H1 (cell line): ENCODE results near the gene ZNF100. TPM values are rescaled to one million over a fixed set of nuclear protein-coding genes. Genes with fewer than 3 reads are reported as not detected.
"Not testable (repeated sequence)": the region's sequence is repeated elsewhere in the genome, so short reads cannot be mapped to it uniquely, and the experiment has no call there.

Experiments used
- CTCF ChIA-PET: fragments of 300-600 bp; sonication (Branson Sonifier 250); formaldehyde crosslinking; loops from one replicate; lab custom pipeline; 2021; ENCODE audit not compliant: partially characterized antibody; lab: Charles Lee
- POLR2A ChIA-PET: fragments of 300-600 bp; sonication (Branson Sonifier 250); formaldehyde crosslinking; loops from one replicate; lab custom pipeline; 2021; ENCODE audit warnings: inconsistent platforms; ENCODE audit not compliant: partially characterized antibody; lab: Charles Lee
- DNase-seq, 2 experiments: peaks; one replicate each; pipeline versions ENCODE4 v3.0.0 to v3.0.0-alpha.2; 2010 to 2022; ENCODE audit warnings: low spot score in 2 of 2, low read depth in 1 of 2, mixed read lengths in 1 of 2
- FAIRE-seq: peaks from 2 replicates; lab custom pipeline; 2011; peaks lifted over from hg19 to GRCh38; lab: Jason Lieb, UNC
- H2AFZ ChIP-seq: 2 replicates; pipeline ENCODE4 v1.8.1; 2012; ENCODE audit warnings: low read length, inconsistent platforms
- H2AK5ac ChIP-seq: 2 replicates; pipeline ENCODE4 v1.6.1; 2013; ENCODE audit warnings: low read depth, low read length
- H2BK120ac ChIP-seq: replicated peaks from 2 replicates; pipeline ENCODE3; 2013; ENCODE audit warnings: low read depth, low read length, inconsistent platforms
- H2BK12ac ChIP-seq: 2 replicates; pipeline ENCODE4 v1.6.1; 2013; ENCODE audit warnings: low read depth, low read length
- H2BK15ac ChIP-seq: 2 replicates; pipeline ENCODE4 v1.6.1; 2013; ENCODE audit warnings: low read length
- H2BK20ac ChIP-seq: 2 replicates; pipeline ENCODE4 v1.6.1; 2013; ENCODE audit warnings: low read length
- H2BK5ac ChIP-seq: 2 replicates; pipeline ENCODE4 v1.6.1; 2013; ENCODE audit warnings: low read depth, low read length
- H3K14ac ChIP-seq: 2 replicates; pipeline ENCODE4 v1.6.1; 2013; ENCODE audit warnings: inconsistent platforms; ENCODE audit not compliant: insufficient read length
- H3K18ac ChIP-seq: 2 replicates; pipeline ENCODE4 v1.6.1; 2013; ENCODE audit warnings: low read length; ENCODE audit errors: extremely low read depth
- H3K23ac ChIP-seq: 2 replicates; pipeline ENCODE4 v1.6.1; 2013; ENCODE audit warnings: inconsistent platforms; ENCODE audit not compliant: insufficient read length
- H3K23me2 ChIP-seq: 2 replicates; pipeline ENCODE4 v1.6.1; 2013; ENCODE audit warnings: low read depth, low read length
- H3K27ac ChIP-seq: 2 replicates; pipeline ENCODE4 v1.6.1; 2011; ENCODE audit warnings: low read depth, low read length, inconsistent platforms
- H3K27me3 ChIP-seq, 4 experiments: replicated peaks in 1 of 4; 1 replicate in 1 of 4; 2 replicates in 3 of 4; pipeline versions ENCODE4 v1.6.1 to v1.8.1; 2011 to 2013; ENCODE audit warnings: low read length in 3 of 4, mild to moderate bottlenecking in 3 of 4, inconsistent platforms in 2 of 4, mixed read lengths in 2 of 4, moderate library complexity in 1 of 4; ENCODE audit not compliant: control insufficient read depth in 3 of 4, insufficient read depth in 3 of 4; ENCODE audit errors: extremely low read depth in 1 of 4
- H3K36me3 ChIP-seq, 4 experiments: 2 replicates each; pipeline versions ENCODE4 v1.6.1 to v1.8.1; 2011 to 2013; ENCODE audit warnings: mild to moderate bottlenecking in 4 of 4, low read length in 3 of 4, moderate library complexity in 2 of 4, control low read depth in 1 of 4, inconsistent platforms in 1 of 4; ENCODE audit not compliant: insufficient read depth in 4 of 4, control insufficient read depth in 2 of 4
- H3K4ac ChIP-seq: replicated peaks from 2 replicates; pipeline ENCODE3; 2013; ENCODE audit warnings: low read length, low read depth, mixed read lengths, inconsistent platforms; ENCODE audit not compliant: insufficient read length
- H3K4me1 ChIP-seq, 4 experiments: replicated peaks in 1 of 4; 1 replicate in 1 of 4; 2 replicates in 3 of 4; pipeline versions ENCODE4 v1.6.1 to v1.8.1; 2011 to 2013; ENCODE audit warnings: low read length in 3 of 4, inconsistent platforms in 2 of 4, mixed read lengths in 1 of 4; ENCODE audit not compliant: insufficient read depth in 4 of 4, control insufficient read depth in 3 of 4
- H3K4me2 ChIP-seq, 2 experiments: 2 replicates each; pipeline versions ENCODE4 v1.6.1 to v1.8.1; 2011 to 2013; ENCODE audit warnings: low read depth in 2 of 2, low read length in 2 of 2, control low read depth in 1 of 2, inconsistent platforms in 1 of 2, mild to moderate bottlenecking in 1 of 2; ENCODE audit not compliant: insufficient read depth in 1 of 2
- H3K4me3 ChIP-seq, 4 experiments: fragments of 200-600, 300-600 bp in 1 of 4; sonication (generic), shearing (Covaris generic), sonication (Bioruptor Twin) in 1 of 4; 2 replicates each; pipeline versions ENCODE4 v1.5.1 to v1.8.1; 2011 to 2016; ENCODE audit warnings: low read length in 4 of 4, low read depth in 3 of 4, control low read depth in 2 of 4, inconsistent platforms in 2 of 4, mild to moderate bottlenecking in 2 of 4, mixed read lengths in 1 of 4, moderate library complexity in 1 of 4; ENCODE audit not compliant: insufficient read depth in 2 of 4; ENCODE audit errors: extremely low read depth in 1 of 4
- H3K56ac ChIP-seq: replicated peaks from 2 replicates; pipeline ENCODE3; 2013; ENCODE audit warnings: low read depth, mild to moderate bottlenecking, mixed read lengths, low read length, inconsistent platforms; ENCODE audit not compliant: insufficient read length
- H3K79me1 ChIP-seq: 2 replicates; pipeline ENCODE4 v1.6.1; 2013; ENCODE audit warnings: low read depth, low read length, control low read depth
- H3K79me2 ChIP-seq, 2 experiments: 2 replicates each; pipeline versions ENCODE4 v1.6.1 to v1.8.1; 2012 to 2013; ENCODE audit warnings: low read length in 2 of 2, mild to moderate bottlenecking in 2 of 2, inconsistent platforms in 1 of 2; ENCODE audit not compliant: insufficient read depth in 2 of 2, control insufficient read depth in 1 of 2
- H3K9ac ChIP-seq, 4 experiments: replicated peaks in 1 of 4; 1 replicate in 1 of 4; 2 replicates in 3 of 4; pipeline versions ENCODE4 v1.6.1 to v1.8.1; 2011 to 2013; ENCODE audit warnings: low read depth in 3 of 4, low read length in 3 of 4, control low read depth in 2 of 4, mild to moderate bottlenecking in 2 of 4, moderate library complexity in 2 of 4, inconsistent platforms in 1 of 4; ENCODE audit errors: extremely low read depth in 1 of 4
- H3K9me3 ChIP-seq, 2 experiments: 2 replicates each; pipeline versions ENCODE4 v1.6.1 to v1.8.1; 2012 to 2013; ENCODE audit warnings: mild to moderate bottlenecking in 2 of 2, moderate library complexity in 2 of 2, control low read depth in 1 of 2, inconsistent platforms in 1 of 2, low read depth in 1 of 2, low read length in 1 of 2, mixed read lengths in 1 of 2; ENCODE audit not compliant: insufficient read depth in 2 of 2
- H4K20me1 ChIP-seq, 2 experiments: replicated peaks in 1 of 2; 2 replicates each; pipeline versions ENCODE3 to v1.8.1; 2011 to 2013; ENCODE audit warnings: inconsistent platforms in 2 of 2, low read length in 2 of 2, mild to moderate bottlenecking in 1 of 2; ENCODE audit not compliant: insufficient read depth in 2 of 2, control insufficient read depth in 1 of 2
- H4K5ac ChIP-seq: 2 replicates; pipeline ENCODE4 v1.6.1; 2013; ENCODE audit warnings: low read length, low read depth, mixed read lengths, inconsistent platforms; ENCODE audit not compliant: insufficient read length
- H4K8ac ChIP-seq: 2 replicates; pipeline ENCODE4 v1.8.0; 2013; ENCODE audit warnings: mild to moderate bottlenecking, moderate library complexity, low read length, inconsistent platforms; ENCODE audit not compliant: insufficient read depth; ENCODE audit errors: extremely low read depth
- H4K91ac ChIP-seq: replicated peaks from 2 replicates; pipeline ENCODE3; 2013; ENCODE audit warnings: low read length, mixed read lengths, inconsistent platforms; ENCODE audit not compliant: insufficient read length
- ZNF274 ChIP-seq: IDR thresholded peaks from 2 replicates; pipeline ENCODE4 v1.7.0; 2012; ENCODE audit warnings: low read length, borderline replicate concordance; ENCODE audit errors: extremely low read depth
- WGBS, 2 experiments: shearing (Covaris generic) in 1 of 2; methylation state at CpG; one replicate each; pipeline versions ENCODE4 v1.1.6 to v1.1.7; 2013 to 2015; ENCODE audit warnings: low lambda C conversion rate in 2 of 2, mixed read lengths in 2 of 2, inconsistent platforms in 1 of 2, low coverage in 1 of 2, missing lambda C conversion rate in 1 of 2; ENCODE audit not compliant: insufficient replicate concordance in 2 of 2, insufficient coverage in 1 of 2, insufficient read length in 1 of 2; ENCODE audit errors: extremely low coverage in 1 of 2, missing lambda C conversion rate in 1 of 2; 5-methylcytosine and 5-hydroxymethylcytosine counted together
- polyA plus RNA-seq, 7 experiments: library from polyadenylated mRNA; depleted of rRNA in 3 of 7; stranded (reverse) in 5 of 7; unstranded in 2 of 7; fragments of >200 nt in 5 of 7; fragments of 200-250 nt in 2 of 7; gene quantifications; 1 replicate in 5 of 7; 2 replicates in 1 of 7; 4 replicates in 1 of 7; pipeline versions ENCODE4 v1.2.1 to v1.2.3, GENCODE V29; 2011 to 2013; ENCODE audit warnings: missing spikeins in 2 of 7, mixed read lengths in 2 of 7
- total RNA-seq: library from RNA; stranded (reverse); fragmentation: NEBNext Ultra II Directional; extraction: Animal tissue kit (Norgen Biotek cat#: 25700); gene quantifications from 2 replicates; pipeline ENCODE4 v1.2.1, GENCODE V29; 2021

The ZNF100 gene
- total and polyA plus RNA-seq, 2 of the 8 experiments (the other 6 are each of a cell fraction or from before 2014, with no cell fraction given), result 4.9 to 30.8 TPM

GRCh38 chr19:21808400-21809000, 41.1 kb upstream of the ZNF100 start:
- H4K20me1 ChIP-seq, H3K4me2 ChIP-seq, CTCF ChIA-PET, DNase-seq, H2BK12ac ChIP-seq, H4K8ac ChIP-seq, FAIRE-seq, H3K9ac ChIP-seq, H3K79me2 ChIP-seq, H4K91ac ChIP-seq, H3K23me2 ChIP-seq, H3K56ac ChIP-seq, H2AFZ ChIP-seq, H3K4me1 ChIP-seq, H2BK15ac ChIP-seq, H3K23ac ChIP-seq, H2AK5ac ChIP-seq, H3K14ac ChIP-seq, H4K5ac ChIP-seq, H2BK5ac ChIP-seq, H3K4me3 ChIP-seq, H3K27ac ChIP-seq, H2BK120ac ChIP-seq, H3K18ac ChIP-seq, H3K4ac ChIP-seq, H3K27me3 ChIP-seq, H3K79me1 ChIP-seq: not testable (repeated sequence)
- POLR2A ChIA-PET, result interaction anchor here (1.0 kb wide), 1 partner anchor 27 kb away, joined by 3 read pairs; the partner anchor contains the start of gene ZNF43
- H3K9me3 ChIP-seq, result peaks cover 65% of the 10 kb centered on the region in 2 experiments
- WGBS, 2 experiments, result 89% methylated on average over 3 of the region's 3 CpGs; no CpG with 5 or more reads in 1 of the 2 experiments
- peaks cover 10 to 67% (median 37%) of the 10 kb centered on the region in 4 experiments; a peak in 6 of 8 replicates for H3K36me3 ChIP-seq
- TF ChIP-seq ZNF274, result peak; percentile 88
- TF ChIP-seq, all 59 proteins: peak for 1; not testable (repeated sequence) for 58
- not testable (repeated sequence) for H2BK20ac ChIP-seq
